HepG2 (cell line): Measurements from ENCODE around the gene ZNF512B. TPM values are rescaled to one million over a fixed set of nuclear protein-coding genes. Genes with fewer than 3 reads are reported as not detected.

Experiments used
- CERS6 ChIP-seq: sonication (generic); formaldehyde crosslinking; IDR thresholded peaks from 2 replicates; pipeline ENCODE4 v1.5.0; 2020; ENCODE audit warnings: missing genetic modification reagents
- CHD2 ChIP-seq: IDR thresholded peaks from 2 replicates; pipeline ENCODE4 v1.6.1; 2011; ENCODE audit warnings: low read depth, low read length, improper control_type of control experiment
- DRAP1 ChIP-seq: IDR thresholded peaks from 2 replicates; pipeline ENCODE4 v1.6.1; 2016; ENCODE audit warnings: missing genetic modification reagents, missing compliant biosample characterization
- GTF3A ChIP-seq: sonication (generic); formaldehyde crosslinking; conservative IDR thresholded peaks from 2 replicates; pipeline ENCODE4 v1.4.0; 2020; ENCODE audit warnings: mild to moderate bottlenecking, missing genetic modification reagents
- HNRNPLL ChIP-seq: fragments of 200-400 bp; formaldehyde crosslinking; IDR thresholded peaks from 2 replicates; pipeline ENCODE4 v1.6.1; 2017; ENCODE audit warnings: mild to moderate bottlenecking, low read depth, low read length; ENCODE audit not compliant: poor library complexity, severe bottlenecking
- KAT2B ChIP-seq: fragments of 150-350 bp; IDR thresholded peaks from 2 replicates; pipeline ENCODE4 v1.6.1; 2014; ENCODE audit warnings: low read depth, low read length, borderline replicate concordance
- NFKBIZ ChIP-seq: IDR thresholded peaks from 2 replicates; pipeline ENCODE4 v1.6.1; 2018; ENCODE audit warnings: missing genetic modification reagents, missing compliant biosample characterization
- POLR2A ChIP-seq, 2 experiments: IDR thresholded peaks; 2 replicates each; pipeline ENCODE4 v1.6.1; 2011; ENCODE audit warnings: low read depth in 2 of 2, low read length in 2 of 2, mild to moderate bottlenecking in 1 of 2, moderate library complexity in 1 of 2; ENCODE audit not compliant: insufficient read depth in 1 of 2
- RCOR2 ChIP-seq: IDR thresholded peaks from 2 replicates; pipeline ENCODE4 v1.6.1; 2016; ENCODE audit warnings: missing biosample characterization, missing genetic modification reagents
- TCF7L2 ChIP-seq: IDR thresholded peaks from 2 replicates; pipeline ENCODE4 v1.6.1; 2011; ENCODE audit warnings: mild to moderate bottlenecking, low read depth, low read length, moderate library complexity
- ZFP62 ChIP-seq: sonication (generic); formaldehyde crosslinking; IDR thresholded peaks from 2 replicates; pipeline ENCODE4 v1.4.0; 2020; ENCODE audit warnings: missing genetic modification reagents
- ZNF136 ChIP-seq: sonication (generic); formaldehyde crosslinking; IDR thresholded peaks from 2 replicates; pipeline ENCODE4 v1.8.1; 2022; ENCODE audit warnings: low read depth, mild to moderate bottlenecking, moderate library complexity, missing genetic modification reagents
- ZNF142 ChIP-seq: sonication (generic); formaldehyde crosslinking; IDR thresholded peaks from 2 replicates; pipeline ENCODE4 v1.4.0; 2020; ENCODE audit warnings: missing genetic modification reagents
- ZNF281 ChIP-seq: sonication (generic); formaldehyde crosslinking; IDR thresholded peaks from 2 replicates; pipeline ENCODE4 v1.4.0; 2020; ENCODE audit warnings: missing genetic modification reagents, borderline replicate concordance
- ZNF282 ChIP-seq: fragments of 450-650 bp; IDR thresholded peaks from 2 replicates; pipeline ENCODE4 v1.6.1; 2018; ENCODE audit not compliant: partially characterized antibody
- ZNF329 ChIP-seq: sonication (generic); formaldehyde crosslinking; IDR thresholded peaks from 2 replicates; pipeline ENCODE4 v1.9.0; 2021; ENCODE audit warnings: low read depth, mild to moderate bottlenecking, missing genetic modification reagents
- ZNF629 ChIP-seq: sonication (generic); formaldehyde crosslinking; conservative IDR thresholded peaks from 2 replicates; pipeline ENCODE4 v1.5.0; 2020; ENCODE audit warnings: missing genetic modification reagents
- ZNF724P ChIP-seq: sonication (generic); formaldehyde crosslinking; IDR thresholded peaks from 2 replicates; pipeline ENCODE4 v1.8.0; 2022; ENCODE audit warnings: missing genetic modification reagents, borderline replicate concordance
- ZSCAN20 ChIP-seq: sonication (generic); formaldehyde crosslinking; IDR thresholded peaks from 2 replicates; pipeline ENCODE4 v1.4.0; 2020; ENCODE audit warnings: missing genetic modification reagents, mild to moderate bottlenecking, borderline replicate concordance
- ZSCAN30 ChIP-seq: sonication (generic); formaldehyde crosslinking; IDR thresholded peaks from 2 replicates; pipeline ENCODE4 v1.5.0; 2020; ENCODE audit warnings: mild to moderate bottlenecking, missing genetic modification reagents
- polyA plus RNA-seq, 8 experiments: library from polyadenylated mRNA; depleted of rRNA in 3 of 8; stranded (reverse) in 7 of 8; unstranded in 1 of 8; fragments of >200 nt; fragmentation: Illumina TruSeq in 4 of 8; extraction: Trizol in 4 of 8; gene quantifications; 2 replicates each; pipeline versions ENCODE4 v1.2.1 to v1.2.3, GENCODE V29; 2011 to 2016; ENCODE audit warnings: low read depth in 4 of 8, missing spikeins in 1 of 8, mixed read lengths in 1 of 8; ENCODE audit not compliant: insufficient read depth in 1 of 8
- total RNA-seq, 5 experiments: library from RNA; depleted of rRNA; stranded (reverse); fragments of >200 nt; fragmentation: Illumina TruSeq; extraction: Trizol; gene quantifications; 2 replicates each; pipeline ENCODE4 v1.2.3, GENCODE V29; 2016; ENCODE audit warnings: low read depth in 1 of 5

Gene ZNF512B
- total and polyA plus RNA-seq, 2 of the 13 experiments (the other 11 are each of a cell fraction or from before 2014, with no cell fraction given): 11.5 to 30.6 TPM

- TF ChIP-seq ZNF142 (CRISPR knock-in tag) (no peak), ZSCAN30 (CRISPR knock-in tag) (no peak), ZNF136 (no peak), POLR2A (IDR thresholded peaks at IDR 0.05; ENCODE audit: insufficient read depth in 1 of 2, low read depth in 2 of 2, low read length in 2 of 2) (peak; percentile 33 to 55; a peak in 1 of 4 replicates), ZFP62 (CRISPR knock-in tag) (no peak), HNRNPLL (peak; percentile 65), ZNF281 (CRISPR knock-in tag) (peak; percentile 92), ZNF282 (no peak), GTF3A (CRISPR knock-in tag) (0 out of 2 replicates have a peak, but pooled peaks have one; percentile 59), ZNF329 (CRISPR knock-in tag) (no peak), CERS6 (CRISPR knock-in tag) (no peak; the same call in 1 of the 2 replicates), DRAP1 (CRISPR knock-in tag) (no peak; the same call in 1 of the 2 replicates), ZNF724P (CRISPR knock-in tag) (no peak), ZSCAN20 (CRISPR knock-in tag) (no peak), CHD2 (peak; percentile 91), ZNF629 (no peak), RCOR2 (no peak), NFKBIZ (CRISPR knock-in tag) (no peak), KAT2B (no peak), TCF7L2 (no peak)
Observed at GRCh38 chr20:63969838-63970713, at the start of gene ZNF512B (continued).
